Astrocyte (in vitro differentiated cells and primary cell): Measurements from ENCODE around the gene PI4K2B. TPM values are rescaled to one million over a fixed set of nuclear protein-coding genes. Genes with fewer than 3 reads are reported as not detected.

Experiments used
- DNase-seq: peaks from one replicate; pipeline ENCODE4 v3.0.0-alpha.2; 2010; ENCODE audit warnings: low read depth
- FAIRE-seq: peaks from 2 replicates; lab custom pipeline; 2011; peaks lifted over from hg19 to GRCh38; lab: Jason Lieb, UNC
- H2AFZ ChIP-seq: 2 replicates; pipeline ENCODE4 v1.6.0; 2012; ENCODE audit warnings: low read depth, low read length, inconsistent platforms
- H3K27ac ChIP-seq: 2 replicates; pipeline ENCODE4 v1.5.1; 2011; ENCODE audit warnings: low read depth, low read length, inconsistent platforms
- H3K27me3 ChIP-seq: 2 replicates; pipeline ENCODE4 v1.6.0; 2011; ENCODE audit warnings: low read length, inconsistent platforms; ENCODE audit not compliant: insufficient read depth
- H3K36me3 ChIP-seq: 2 replicates; pipeline ENCODE4 v1.5.1; 2011; ENCODE audit warnings: low read length, inconsistent platforms; ENCODE audit not compliant: insufficient read depth
- H3K4me1 ChIP-seq: 2 replicates; pipeline ENCODE4 v1.5.1; 2011; ENCODE audit warnings: low read length, inconsistent platforms; ENCODE audit not compliant: insufficient read depth
- H3K4me2 ChIP-seq: 2 replicates; pipeline ENCODE4 v1.6.0; 2012; ENCODE audit warnings: low read length, inconsistent platforms
- H3K4me3 ChIP-seq: 2 replicates; pipeline ENCODE4 v1.5.1; 2011; ENCODE audit warnings: low read depth, mild to moderate bottlenecking, low read length, inconsistent platforms; ENCODE audit not compliant: insufficient read depth
- H3K79me2 ChIP-seq: 2 replicates; pipeline ENCODE4 v1.6.0; 2012; ENCODE audit warnings: mild to moderate bottlenecking, low read length, inconsistent platforms; ENCODE audit not compliant: insufficient read depth
- H3K9ac ChIP-seq: 2 replicates; pipeline ENCODE4 v1.6.0; 2012; ENCODE audit warnings: mild to moderate bottlenecking, low read length, inconsistent platforms
- H3K9me3 ChIP-seq: 2 replicates; pipeline ENCODE4 v1.5.1; 2012; ENCODE audit warnings: low read depth, mild to moderate bottlenecking, low read length, inconsistent platforms; ENCODE audit not compliant: insufficient read depth
- H4K20me1 ChIP-seq: 2 replicates; pipeline ENCODE4 v1.6.0; 2012; ENCODE audit warnings: low read length, inconsistent platforms; ENCODE audit not compliant: insufficient read depth
- H3K27ac Mint-ChIP-seq: one replicate; pipeline ENCODE4 v1.8.0; 2021; ENCODE audit warnings: mild to moderate bottlenecking, mixed read lengths; ENCODE audit not compliant: unreplicated experiment
- H3K27me3 Mint-ChIP-seq: one replicate; pipeline ENCODE4 v1.8.0; 2021; ENCODE audit warnings: low read depth, mixed read lengths; ENCODE audit not compliant: unreplicated experiment
- H3K36me3 Mint-ChIP-seq: one replicate; pipeline ENCODE4 v1.8.0; 2021; ENCODE audit warnings: low read depth, mixed read lengths; ENCODE audit not compliant: unreplicated experiment
- H3K4me1 Mint-ChIP-seq: one replicate; pipeline ENCODE4 v1.8.0; 2021; ENCODE audit warnings: low read depth, mixed read lengths; ENCODE audit not compliant: unreplicated experiment
- H3K4me3 Mint-ChIP-seq: one replicate; pipeline ENCODE4 v1.8.0; 2021; ENCODE audit warnings: mild to moderate bottlenecking, moderate library complexity, mixed read lengths; ENCODE audit not compliant: unreplicated experiment
- H3K9me3 Mint-ChIP-seq: one replicate; pipeline ENCODE4 v1.8.0; 2021; ENCODE audit warnings: mild to moderate bottlenecking, mixed read lengths; ENCODE audit not compliant: unreplicated experiment
- EZH2 ChIP-seq: IDR thresholded peaks from 2 replicates; pipeline ENCODE4 v1.6.1; 2012; ENCODE audit warnings: mild to moderate bottlenecking, low read length, inconsistent platforms; ENCODE audit not compliant: insufficient read depth
- total RNA-seq: library from RNA; stranded (reverse); gene quantifications from 2 replicates; pipeline ENCODE4 v1.2.1, GENCODE V29; 2021
- TF ChIP-seq, protein P1 (sequence below): IDR thresholded peaks from 2 replicates; pipeline ENCODE4 v1.5.1; 2011; ENCODE audit warnings: low read depth, mild to moderate bottlenecking, inconsistent platforms, low read length, moderate library complexity; ENCODE audit not compliant: insufficient read depth

Gene PI4K2B
- total RNA-seq, 1 donor from 2014 or later = 15.7 TPM

DNA sequence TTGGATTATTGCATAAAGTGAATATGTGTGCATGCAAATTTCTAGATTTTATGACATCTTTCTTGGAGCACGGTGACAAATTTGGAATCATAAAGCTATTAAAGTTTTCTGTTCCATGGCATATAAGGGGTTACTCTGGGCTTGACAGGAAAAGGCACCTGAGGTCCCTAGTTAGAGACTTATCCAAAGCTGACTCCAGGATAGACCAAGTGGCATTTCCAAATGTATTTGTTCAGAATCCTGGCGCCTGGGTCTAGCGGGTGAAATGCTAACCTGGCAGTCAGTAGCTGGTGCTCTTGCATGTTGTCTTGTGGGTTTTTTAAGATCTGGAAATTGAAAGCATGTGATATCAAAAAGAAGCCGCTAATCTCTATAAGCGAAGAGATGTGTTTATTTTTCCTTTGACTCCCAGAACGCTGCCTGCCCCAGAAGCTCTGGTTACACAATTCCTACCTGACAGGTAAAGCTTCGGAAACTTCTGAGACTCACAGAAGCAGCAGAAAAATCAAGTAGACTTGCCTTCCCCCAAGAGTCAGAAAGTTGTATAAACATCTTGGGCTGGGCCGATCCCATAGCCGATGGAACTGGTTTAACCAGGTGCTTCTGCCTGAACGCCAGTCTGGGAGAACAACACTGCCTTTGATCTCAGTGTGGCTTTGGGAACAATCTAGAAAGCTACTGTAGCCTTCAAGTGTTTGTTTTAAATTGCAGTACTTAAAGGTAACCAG lies 65.8 kb downstream of the PI4K2B start:
- no peak for FAIRE-seq
- no peaks in the 10 kb centered on the region for H3K36me3 Mint-ChIP-seq
- no peaks in the 10 kb centered on the region for H3K79me2 ChIP-seq
- no peak overlapping the region for H3K27ac Mint-ChIP-seq
- DNase-seq = no peak
- no peaks in the 10 kb centered on the region for H3K36me3 ChIP-seq
- no peak overlapping the region for H3K27ac ChIP-seq
- no peak overlapping the region for H3K4me3 Mint-ChIP-seq
- no peaks in the 10 kb centered on the region for H3K4me1 Mint-ChIP-seq
- TF ChIP-seq EZH2 = no peak
- TF ChIP-seq, protein P1, sequence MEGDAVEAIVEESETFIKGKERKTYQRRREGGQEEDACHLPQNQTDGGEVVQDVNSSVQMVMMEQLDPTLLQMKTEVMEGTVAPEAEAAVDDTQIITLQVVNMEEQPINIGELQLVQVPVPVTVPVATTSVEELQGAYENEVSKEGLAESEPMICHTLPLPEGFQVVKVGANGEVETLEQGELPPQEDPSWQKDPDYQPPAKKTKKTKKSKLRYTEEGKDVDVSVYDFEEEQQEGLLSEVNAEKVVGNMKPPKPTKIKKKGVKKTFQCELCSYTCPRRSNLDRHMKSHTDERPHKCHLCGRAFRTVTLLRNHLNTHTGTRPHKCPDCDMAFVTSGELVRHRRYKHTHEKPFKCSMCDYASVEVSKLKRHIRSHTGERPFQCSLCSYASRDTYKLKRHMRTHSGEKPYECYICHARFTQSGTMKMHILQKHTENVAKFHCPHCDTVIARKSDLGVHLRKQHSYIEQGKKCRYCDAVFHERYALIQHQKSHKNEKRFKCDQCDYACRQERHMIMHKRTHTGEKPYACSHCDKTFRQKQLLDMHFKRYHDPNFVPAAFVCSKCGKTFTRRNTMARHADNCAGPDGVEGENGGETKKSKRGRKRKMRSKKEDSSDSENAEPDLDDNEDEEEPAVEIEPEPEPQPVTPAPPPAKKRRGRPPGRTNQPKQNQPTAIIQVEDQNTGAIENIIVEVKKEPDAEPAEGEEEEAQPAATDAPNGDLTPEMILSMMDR = no peak
- no peaks in the 10 kb centered on the region for H3K27me3 Mint-ChIP-seq
- no peaks in the 10 kb centered on the region for H3K9me3 ChIP-seq
- peaks cover 3% of the 10 kb centered on the region for H3K27me3 ChIP-seq
- no peaks in the 10 kb centered on the region for H3K9me3 Mint-ChIP-seq
- no peak overlapping the region for H2AFZ ChIP-seq
- no peaks in the 10 kb centered on the region for H3K4me1 ChIP-seq
- no peaks in the 10 kb centered on the region for H4K20me1 ChIP-seq
- H3K9ac ChIP-seq = no peak overlapping the region
- H3K4me3 ChIP-seq = no peak overlapping the region
- H3K4me2 ChIP-seq = no peak overlapping the region

DNA sequence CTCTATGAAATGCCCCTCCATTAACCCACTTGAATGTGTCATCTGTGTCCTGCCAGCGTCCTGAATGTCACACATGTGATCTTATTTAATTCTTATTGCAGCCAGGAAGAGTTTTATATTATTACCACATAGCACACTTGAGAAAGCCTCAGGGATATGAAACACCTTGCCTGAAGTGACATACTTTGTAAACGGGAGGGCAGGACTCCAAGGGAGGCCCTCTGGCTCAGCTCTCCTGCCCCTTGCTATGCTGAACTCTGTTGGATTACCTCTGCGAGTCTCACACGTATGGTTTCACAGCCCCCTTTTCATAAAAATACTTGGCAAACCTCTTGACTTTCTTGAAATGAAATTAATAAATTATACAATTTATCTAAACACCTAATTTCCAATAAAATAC lies 67.6 kb downstream of the PI4K2B start:
- TF ChIP-seq, protein P1 = no peak
- TF ChIP-seq EZH2 = no peak
- H3K36me3 ChIP-seq = no peaks in the 10 kb centered on the region
- Mint-ChIP-seq H3K27ac (no peak overlapping the region), H3K4me1 (no peaks in the 10 kb centered on the region), H3K9me3 (no peaks in the 10 kb centered on the region), H3K4me3 (no peak overlapping the region), H3K36me3 (no peaks in the 10 kb centered on the region), H3K27me3 (no peaks in the 10 kb centered on the region)
- H2AFZ ChIP-seq = no peak overlapping the region
- FAIRE-seq (no peak), DNase-seq (no peak)
- peaks cover 3% of the 10 kb centered on the region for H3K27me3 ChIP-seq
- no peak overlapping the region for H3K27ac ChIP-seq
- H3K4me2 ChIP-seq = no peak overlapping the region
- no peaks in the 10 kb centered on the region for H3K4me1 ChIP-seq
- no peaks in the 10 kb centered on the region for H3K79me2 ChIP-seq
- no peaks in the 10 kb centered on the region for H3K9me3 ChIP-seq
- H4K20me1 ChIP-seq = no peaks in the 10 kb centered on the region
- H3K9ac ChIP-seq = no peak overlapping the region
- H3K4me3 ChIP-seq = no peak overlapping the region

DNA sequence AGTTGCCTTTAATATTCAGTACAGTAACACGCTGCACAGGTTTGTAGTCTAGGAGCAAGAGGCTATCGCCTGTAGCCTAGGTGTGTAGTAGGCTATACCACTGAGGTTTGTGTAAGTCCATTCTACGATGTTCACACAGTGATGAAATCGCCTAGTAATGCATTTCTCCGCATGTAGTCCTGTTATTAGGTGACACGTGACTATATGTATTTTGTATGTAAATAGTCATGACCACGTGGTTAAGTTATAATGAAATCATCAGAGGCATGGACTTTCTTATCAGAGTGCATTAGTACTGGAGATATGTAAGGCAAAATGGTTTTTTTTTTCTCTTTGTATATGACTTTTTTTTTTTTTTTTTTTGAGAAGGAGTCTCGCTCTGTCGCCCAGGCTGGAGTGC lies 68.8 kb downstream of the PI4K2B start:
- no peak overlapping the region for H3K4me3 ChIP-seq
- no peaks in the 10 kb centered on the region for H3K4me1 Mint-ChIP-seq
- H3K4me3 Mint-ChIP-seq = no peak overlapping the region
- peaks cover 3% of the 10 kb centered on the region for H3K27me3 ChIP-seq
- TF ChIP-seq, protein P1 = no peak
- TF ChIP-seq EZH2 = no peak
- H4K20me1 ChIP-seq = no peaks in the 10 kb centered on the region
- no peak overlapping the region for H3K27ac ChIP-seq
- H3K9me3 Mint-ChIP-seq = no peaks in the 10 kb centered on the region
- peaks cover 1% of the 10 kb centered on the region for H3K4me1 ChIP-seq
- no peak overlapping the region for H3K27ac Mint-ChIP-seq
- no peaks in the 10 kb centered on the region for H3K27me3 Mint-ChIP-seq
- H2AFZ ChIP-seq = no peak overlapping the region
- H3K36me3 ChIP-seq = no peaks in the 10 kb centered on the region
- no peak overlapping the region for H3K4me2 ChIP-seq
- no peaks in the 10 kb centered on the region for H3K79me2 ChIP-seq
- no peak overlapping the region for H3K9ac ChIP-seq
- FAIRE-seq (no peak), DNase-seq (no peak)
- no peaks in the 10 kb centered on the region for H3K36me3 Mint-ChIP-seq
- H3K9me3 ChIP-seq = no peaks in the 10 kb centered on the region
